GM12865 (cell line): ENCODE data around the gene ARL14EPL.

Source experiments
- DNase-seq: peaks from one replicate; pipeline ENCODE4 v3.0.0; 2010; ENCODE audit warnings: low read depth
- H3K4me3 ChIP-seq: 2 replicates; pipeline ENCODE4 v1.5.1; 2011; ENCODE audit warnings: mild to moderate bottlenecking, low read depth, low read length, control low read depth
- TF ChIP-seq, protein P1 (sequence below): IDR thresholded peaks from 2 replicates; pipeline ENCODE4 v1.5.1; 2011; ENCODE audit warnings: low read length, control low read depth, low read depth, inconsistent platforms; ENCODE audit not compliant: insufficient read depth; ENCODE audit errors: missing control alignments

Gene ARL14EPL

GRCh38 chr5:116068028-116068632 lies 35.9 kb downstream of the ARL14EPL start:
- TF ChIP-seq, protein P1, sequence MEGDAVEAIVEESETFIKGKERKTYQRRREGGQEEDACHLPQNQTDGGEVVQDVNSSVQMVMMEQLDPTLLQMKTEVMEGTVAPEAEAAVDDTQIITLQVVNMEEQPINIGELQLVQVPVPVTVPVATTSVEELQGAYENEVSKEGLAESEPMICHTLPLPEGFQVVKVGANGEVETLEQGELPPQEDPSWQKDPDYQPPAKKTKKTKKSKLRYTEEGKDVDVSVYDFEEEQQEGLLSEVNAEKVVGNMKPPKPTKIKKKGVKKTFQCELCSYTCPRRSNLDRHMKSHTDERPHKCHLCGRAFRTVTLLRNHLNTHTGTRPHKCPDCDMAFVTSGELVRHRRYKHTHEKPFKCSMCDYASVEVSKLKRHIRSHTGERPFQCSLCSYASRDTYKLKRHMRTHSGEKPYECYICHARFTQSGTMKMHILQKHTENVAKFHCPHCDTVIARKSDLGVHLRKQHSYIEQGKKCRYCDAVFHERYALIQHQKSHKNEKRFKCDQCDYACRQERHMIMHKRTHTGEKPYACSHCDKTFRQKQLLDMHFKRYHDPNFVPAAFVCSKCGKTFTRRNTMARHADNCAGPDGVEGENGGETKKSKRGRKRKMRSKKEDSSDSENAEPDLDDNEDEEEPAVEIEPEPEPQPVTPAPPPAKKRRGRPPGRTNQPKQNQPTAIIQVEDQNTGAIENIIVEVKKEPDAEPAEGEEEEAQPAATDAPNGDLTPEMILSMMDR, result peak; percentile 52
- DNase-seq, result peak; percentile 71
- H3K4me3 ChIP-seq, result no peak overlapping the region

- TF ChIP-seq, protein P1, result no peak
- H3K4me3 ChIP-seq, result no peak overlapping the region
- no peak for DNase-seq
Observed at GRCh38 chr5:116071211-116071610, 38.9 kb downstream of the ARL14EPL start.

DNA sequence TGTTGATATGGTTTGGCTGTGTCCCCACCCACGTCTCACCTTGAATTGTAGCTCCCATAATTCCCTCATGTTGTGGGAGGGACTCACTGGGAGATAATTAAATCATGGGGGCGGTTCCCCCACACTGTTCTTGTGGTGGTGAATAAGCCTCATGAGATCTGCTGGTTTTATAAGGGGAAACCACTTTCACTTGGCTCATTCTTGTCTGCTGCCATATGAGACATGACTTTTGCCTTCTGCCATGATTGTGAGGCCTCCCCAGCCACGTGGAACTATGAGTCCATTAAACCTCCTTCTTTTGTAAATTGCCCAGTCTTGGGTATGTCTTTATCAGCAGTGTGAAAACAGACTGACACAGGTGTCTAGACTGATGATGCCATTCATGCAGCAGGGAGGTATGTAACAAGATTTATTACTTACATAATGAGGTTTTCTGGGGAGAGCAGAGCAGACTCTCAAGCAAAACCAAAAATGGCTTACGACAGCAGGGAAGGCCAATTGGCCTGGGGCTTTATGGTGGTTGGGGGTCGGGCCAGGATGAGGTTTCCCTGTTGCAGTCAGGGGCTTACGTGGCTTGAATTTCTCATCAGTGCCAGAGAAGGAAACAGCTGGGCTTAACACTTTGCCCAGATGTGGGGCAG lies 43.0 kb downstream of the ARL14EPL start:
- no peak for DNase-seq
- TF ChIP-seq, protein P1, result no peak
- H3K4me3 ChIP-seq, result no peak overlapping the region

DNA sequence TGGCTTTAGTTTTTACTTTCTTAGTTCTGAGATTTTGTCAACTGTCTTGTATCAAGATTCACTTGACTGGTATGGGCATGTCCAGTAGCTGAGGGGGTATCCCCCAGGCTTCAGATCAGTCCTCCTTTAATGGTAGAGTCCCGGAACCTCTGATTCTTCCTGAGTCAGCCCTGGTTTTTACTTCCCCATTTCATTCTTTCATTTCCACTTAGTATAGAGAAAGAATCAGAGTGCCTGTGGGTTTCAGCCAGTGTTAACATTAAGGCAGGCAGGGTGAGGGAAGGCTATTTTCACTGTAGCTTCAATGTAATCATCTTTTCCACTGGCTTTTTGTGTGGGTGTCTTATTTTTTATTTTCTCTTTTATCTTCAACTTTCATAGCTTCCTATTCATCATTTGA lies 44.2 kb downstream of the ARL14EPL start:
- peak; percentile 83 for DNase-seq
- TF ChIP-seq, protein P1, result no peak

GRCh38 chr5:116078199-116078598 lies 45.9 kb downstream of the ARL14EPL start:
- TF ChIP-seq, protein P1, result no peak
- DNase-seq, result no peak
- no peak overlapping the region for H3K4me3 ChIP-seq

More for the DNA sequence above, 44.2 kb downstream of the ARL14EPL start:
- H3K4me3 ChIP-seq, result no peak overlapping the region

- TF ChIP-seq, protein P1, result no peak
- peak; percentile 55 for DNase-seq
- peak overlapping the region; percentile 77 for H3K4me3 ChIP-seq
Observed at GRCh38 chr5:116084287-116084691, 52.0 kb downstream of the ARL14EPL start.
